Caki2 (cell line): Measurements from ENCODE around the gene PDGFRB. TPM values are rescaled to one million over a fixed set of nuclear protein-coding genes. Genes with fewer than 3 reads are reported as not detected.

Source experiments
- DNase-seq: peaks from one replicate; pipeline ENCODE4 v3.0.0-alpha.2; 2015; ENCODE audit warnings: low read depth
- in situ Hi-C: cut with HindIII; loops from 2 replicates; pipeline ENCODE4 v1.10.0; 2016; ENCODE audit warnings: low sequenced_read_pairs, low pct_unique_long_range_greater_than_20kb, mixed read lengths
- total RNA-seq: library from RNA; depleted of rRNA; stranded (reverse); fragments of >200 nt; shearing (Covaris generic); gene quantifications from 2 replicates; pipeline ENCODE4 v1.2.3, GENCODE V29; 2014; ENCODE audit warnings: low replicate concordance

Gene PDGFRB
- total RNA-seq, 1 experiment from 2014 or later: 16.3 TPM

- no peak for DNase-seq
- in situ Hi-C loops: no loop called here
Observed at GRCh38 chr5:150082889-150083288, 72.8 kb downstream of the PDGFRB start.

DNA sequence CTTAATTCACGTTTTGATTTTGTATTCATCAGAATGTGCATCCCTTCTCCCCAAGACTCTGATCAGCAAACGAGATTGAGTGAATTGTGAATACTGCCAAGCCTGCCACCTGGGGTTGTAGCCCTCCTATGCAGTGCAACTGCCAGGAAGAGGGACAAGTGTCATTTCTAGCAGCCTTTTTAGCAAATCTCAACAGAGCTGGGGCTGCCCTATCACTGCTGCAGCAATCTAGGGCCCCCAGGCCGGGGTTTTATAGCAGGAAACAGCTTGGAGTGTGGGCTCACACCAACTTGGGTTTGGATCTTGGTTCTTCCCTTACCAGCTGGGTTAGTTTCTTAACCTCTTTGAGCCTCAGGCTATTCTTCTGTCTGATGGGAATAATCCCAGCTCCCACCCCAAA lies 73.3 kb downstream of the PDGFRB start:
- DNase-seq: no peak
- in situ Hi-C loops: no loop called here

DNA sequence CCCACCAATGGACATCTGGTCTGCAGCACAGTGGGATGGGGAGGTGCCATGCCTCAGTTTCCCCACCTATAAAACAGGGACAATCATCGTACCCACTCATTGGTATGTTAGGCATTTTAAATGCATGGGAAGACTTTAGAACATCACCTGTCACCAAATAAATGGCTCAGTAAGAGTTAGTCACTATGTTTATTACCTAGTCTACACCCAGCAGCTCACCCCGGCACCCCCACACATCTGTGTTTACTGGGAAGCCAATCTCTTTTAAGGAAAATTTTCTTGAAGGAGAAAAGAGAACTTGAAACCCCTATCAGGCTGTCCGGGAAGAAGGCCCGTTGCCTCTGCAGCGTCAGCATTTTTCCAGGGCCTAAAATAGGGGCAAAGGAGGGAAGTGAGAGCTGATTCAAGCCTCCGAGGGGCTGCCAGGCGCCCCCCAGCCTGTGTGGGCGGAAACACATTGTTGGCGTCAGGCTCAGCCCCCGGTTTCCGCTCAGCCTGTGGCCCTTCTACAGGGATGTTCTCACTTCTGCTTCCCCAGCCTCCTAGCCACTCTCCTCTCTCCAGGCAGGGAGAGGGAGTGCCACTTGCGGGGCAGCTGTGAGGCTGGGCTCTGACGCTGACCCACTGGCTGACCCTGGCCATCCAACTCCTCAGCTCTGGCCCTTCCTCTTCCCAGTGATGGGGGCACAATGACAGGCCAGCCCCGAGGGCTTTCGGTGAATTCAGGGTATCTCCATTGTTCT lies 73.9 kb downstream of the PDGFRB start:
- in situ Hi-C loops: no loop called here

DNA sequence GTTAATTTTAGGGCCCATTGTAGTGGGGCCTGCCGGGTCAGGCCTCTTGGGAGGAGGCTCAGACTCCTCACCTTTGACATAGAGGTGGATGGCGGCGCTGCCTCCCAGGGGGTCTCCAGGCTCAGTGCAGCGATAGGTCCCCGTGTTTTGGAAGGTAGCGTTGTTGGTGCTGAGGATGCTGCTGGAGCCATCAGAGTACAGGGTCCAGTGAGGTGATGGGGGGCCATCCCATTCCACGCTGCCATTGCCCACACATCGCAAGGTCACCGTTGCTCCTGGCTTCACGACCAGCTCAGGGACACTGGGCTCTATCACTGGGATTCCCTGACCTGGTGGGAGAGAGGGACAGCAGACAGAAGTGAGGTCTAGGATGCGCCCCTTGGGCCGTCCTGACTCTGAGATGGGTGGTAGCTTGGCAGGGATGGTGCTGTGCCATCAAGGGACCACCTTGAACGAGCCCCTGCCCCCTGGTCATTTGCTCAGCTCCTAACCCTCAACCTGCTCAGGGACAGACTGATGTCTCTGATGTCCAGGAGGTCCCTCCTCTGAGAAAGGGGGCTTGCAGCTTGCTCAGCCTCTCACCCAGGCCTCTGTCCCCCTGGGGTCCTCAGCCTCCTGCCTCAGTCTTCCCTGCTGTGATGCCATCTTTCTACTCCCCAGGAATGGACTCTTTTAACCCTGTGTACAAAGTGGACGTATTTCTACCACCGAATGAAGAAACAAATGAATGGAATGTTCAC lies 74.8 kb downstream of the PDGFRB start:
- DNase-seq: no peak
- in situ Hi-C loops: no loop called here

More for the DNA sequence above, 73.9 kb downstream of the PDGFRB start:
- DNase-seq: no peak

DNA sequence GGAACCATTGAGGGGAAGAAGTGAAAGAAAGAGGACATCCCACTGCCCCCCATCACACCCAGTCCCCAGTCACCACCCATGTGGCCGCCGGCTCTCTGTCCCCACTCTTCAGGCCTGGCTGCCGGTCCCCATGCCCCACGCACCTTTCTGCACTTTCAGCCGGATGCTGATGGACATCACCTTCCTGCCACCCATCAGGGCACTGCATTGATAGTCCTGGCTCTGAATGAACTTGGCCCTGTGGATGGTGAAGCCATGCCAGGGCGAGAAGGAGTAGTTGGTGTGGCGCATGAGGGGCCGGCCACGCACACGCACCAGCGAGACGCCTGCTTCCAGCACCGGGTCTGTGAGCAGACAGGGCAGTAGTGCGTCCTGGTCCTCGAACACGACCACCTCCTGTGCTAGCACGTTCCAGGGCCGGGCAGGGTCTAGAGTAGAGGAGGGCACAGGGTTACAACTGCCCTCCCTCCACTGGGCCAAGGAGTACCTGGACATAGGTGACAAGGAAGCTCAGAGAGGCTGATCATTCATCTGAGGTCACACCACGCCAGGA lies 75.7 kb downstream of the PDGFRB start:
- DNase-seq: no peak
- in situ Hi-C loops: no loop called here

DNA sequence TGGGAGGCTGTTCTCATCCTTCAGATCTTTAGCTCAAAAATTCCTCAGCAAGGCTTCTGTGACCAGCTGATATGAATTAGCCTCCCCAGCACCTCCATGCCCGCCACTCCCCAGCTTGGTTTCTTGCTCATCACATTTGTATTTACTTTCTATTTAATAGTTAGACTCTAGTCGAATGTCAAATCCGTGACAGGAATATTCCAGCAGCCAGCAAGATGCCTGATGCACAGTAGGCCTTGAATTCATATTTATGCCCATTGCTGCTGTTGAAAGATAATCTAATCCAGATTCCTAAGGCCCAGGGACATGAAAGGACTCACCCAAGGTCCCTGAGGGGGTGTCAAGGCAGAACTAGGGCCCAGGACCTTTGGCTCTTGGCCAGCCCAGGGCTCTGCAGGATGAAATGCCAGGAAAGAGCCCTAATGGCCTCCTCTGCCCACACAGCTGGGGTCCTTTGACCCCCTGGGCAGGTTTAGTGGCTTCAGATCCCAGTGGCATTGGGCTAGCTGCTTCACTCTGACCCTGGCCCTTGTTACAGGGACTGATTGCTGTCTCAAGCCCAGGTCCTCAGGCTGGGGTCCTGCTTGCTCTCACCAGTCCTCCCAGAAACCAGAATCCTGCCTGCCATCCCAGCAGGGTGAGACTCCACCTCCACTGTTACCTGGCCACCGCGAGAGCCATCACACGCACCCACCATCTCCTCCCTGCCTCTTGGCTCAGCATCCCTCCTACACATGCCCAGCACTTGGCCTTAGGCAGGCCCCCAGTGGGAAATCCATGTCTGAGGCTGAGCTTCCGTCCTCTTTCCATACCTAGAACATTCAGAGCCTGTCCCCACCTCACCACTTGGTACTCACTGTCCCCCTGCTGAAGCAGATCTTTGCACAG lies 76.6 kb downstream of the PDGFRB start:
- in situ Hi-C loops: no loop called here
- DNase-seq: no peak

DNA sequence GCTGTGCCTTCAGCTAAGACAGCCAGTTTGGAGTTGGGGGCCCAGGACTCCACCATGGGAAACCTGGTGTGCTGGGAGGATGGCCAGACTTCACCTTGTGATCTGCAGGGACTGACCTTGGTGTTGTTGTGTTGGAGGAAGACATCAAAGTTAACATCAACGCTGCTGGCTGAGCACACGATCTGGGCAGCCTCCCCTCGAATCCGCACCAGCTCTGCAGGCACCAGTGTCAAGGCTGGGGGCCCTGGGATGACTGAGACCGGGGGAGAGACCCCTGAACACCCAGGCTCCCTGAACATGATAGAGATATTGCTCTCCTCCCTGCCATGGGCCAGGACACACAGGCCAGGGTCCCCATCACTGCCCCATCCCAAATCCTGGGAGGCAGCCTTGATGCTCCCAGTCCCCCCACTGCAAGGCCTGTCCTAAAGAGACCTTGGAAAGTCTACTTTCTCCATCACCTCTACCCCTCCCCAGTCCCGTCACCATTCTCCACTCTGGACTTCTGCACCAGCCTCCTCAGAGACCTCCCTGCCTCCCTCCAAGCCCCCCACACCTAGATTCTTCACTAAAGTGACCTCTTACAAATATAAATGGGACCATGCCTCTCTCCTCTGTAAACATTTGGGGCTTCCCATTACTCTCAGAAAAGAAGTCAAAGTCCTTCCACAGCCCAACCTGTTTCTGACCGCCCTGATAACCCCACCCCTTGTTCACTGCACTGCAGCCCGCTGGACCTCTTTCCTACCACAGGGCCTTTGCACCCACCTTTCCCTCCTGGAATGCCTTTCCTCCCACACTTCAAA lies 77.4 kb downstream of the PDGFRB start:
- in situ Hi-C loops: no loop called here
- DNase-seq: no peak

GRCh38 chr5:150077060-150077459 lies 78.6 kb downstream of the PDGFRB start:
- in situ Hi-C loops: no loop called here

DNA sequence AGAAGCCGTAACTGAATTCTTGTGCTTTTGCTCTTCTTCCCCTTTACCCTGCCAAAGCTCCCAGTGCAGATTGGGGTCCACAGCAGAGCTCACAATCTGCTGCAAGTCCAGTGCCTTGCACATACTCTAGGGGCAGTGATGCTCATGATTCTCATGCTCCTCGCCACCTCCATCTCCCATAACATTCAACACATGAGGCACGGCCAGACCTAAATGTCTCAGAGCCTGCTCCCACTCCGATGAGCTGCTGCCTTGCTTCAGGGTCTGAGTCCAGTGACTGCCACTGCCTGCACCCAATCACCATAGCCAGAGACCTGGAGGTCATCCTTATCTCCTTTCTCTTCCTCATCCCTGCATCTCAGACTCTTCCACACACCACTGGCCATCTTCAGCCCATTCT lies 79.8 kb downstream of the PDGFRB start:
- in situ Hi-C loops: no loop called here
- DNase-seq: no peak

More at GRCh38 chr5:150077060-150077459, 78.6 kb downstream of the PDGFRB start:
- DNase-seq: no peak

DNA sequence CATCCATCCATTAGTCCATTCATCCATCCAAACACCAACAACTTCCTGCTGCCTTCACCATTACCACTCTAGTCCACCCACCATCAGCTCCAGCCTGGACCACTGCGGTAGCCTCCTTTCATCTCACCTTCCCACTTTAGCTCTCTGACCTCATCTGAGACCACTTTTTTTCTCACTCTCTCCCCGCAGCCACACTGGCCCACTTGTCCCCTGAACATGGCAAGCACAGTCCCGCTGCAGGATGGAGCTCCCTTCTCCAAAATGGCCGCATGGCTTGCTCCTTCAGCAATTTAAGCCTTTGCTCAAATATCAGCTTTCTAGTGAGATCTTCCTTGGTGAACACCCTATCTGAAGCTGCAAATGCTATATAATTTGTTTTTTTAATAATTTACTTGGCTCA lies 80.4 kb downstream of the PDGFRB start:
- no peak for DNase-seq
- in situ Hi-C loops: no loop called here

DNA sequence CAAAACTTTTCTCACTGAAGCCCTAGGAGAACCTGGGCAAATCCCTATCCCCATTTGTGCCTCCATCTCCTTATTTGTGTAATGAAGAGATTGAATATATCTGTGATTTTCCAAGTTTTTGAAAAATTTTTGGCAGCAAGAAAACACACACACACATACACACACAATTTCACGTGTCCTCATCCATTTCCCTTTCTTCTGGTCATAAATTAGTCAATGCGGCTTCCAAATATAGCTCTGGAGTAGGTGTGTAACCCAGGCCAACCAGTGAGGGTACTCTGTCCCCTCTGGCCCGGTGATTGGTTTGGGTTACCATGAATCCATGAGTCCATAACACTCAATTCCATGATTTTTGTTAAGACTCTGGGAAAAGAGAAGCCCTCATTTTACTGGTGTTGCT lies 82.0 kb downstream of the PDGFRB start:
- DNase-seq: no peak
- in situ Hi-C loops: no loop called here

DNA sequence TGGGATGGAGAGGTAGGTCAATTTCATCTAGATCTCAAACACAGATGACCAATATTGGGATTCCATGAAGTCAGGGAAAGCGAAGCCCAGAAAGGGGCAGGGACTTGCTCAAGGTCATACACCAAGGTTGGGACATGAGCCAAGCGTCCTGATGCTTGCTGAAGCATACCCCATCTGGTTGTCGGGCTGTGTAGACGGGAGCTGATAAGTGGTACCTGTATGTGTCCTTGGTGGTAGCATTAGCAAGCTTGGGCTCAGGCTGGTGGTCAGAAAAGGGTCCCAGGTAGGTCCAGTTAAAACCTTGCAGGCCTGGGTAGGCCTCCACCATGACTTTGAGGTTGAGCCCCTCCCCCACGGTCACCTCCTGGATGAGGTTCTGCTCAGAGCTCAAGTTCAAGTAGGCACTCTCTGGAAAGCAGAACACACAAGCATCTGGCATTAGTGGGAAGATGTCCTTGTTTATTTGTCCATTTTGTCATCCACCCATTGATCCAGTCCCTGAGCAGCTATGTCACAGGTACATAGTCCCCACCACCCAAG lies 82.5 kb downstream of the PDGFRB start:
- DNase-seq: no peak
- in situ Hi-C loops: no loop called here

- DNase-seq: no peak
- in situ Hi-C loops: no loop called here
Observed at GRCh38 chr5:150070821-150071220, 84.8 kb downstream of the PDGFRB start.

- no peak for DNase-seq
- in situ Hi-C loops: no loop called here
Observed at GRCh38 chr5:150069672-150070627, 85.7 kb downstream of the PDGFRB start.

GRCh38 chr5:150068961-150069645 lies 86.5 kb downstream of the PDGFRB start:
- in situ Hi-C loops: no loop called here
- no peak for DNase-seq

- no peak for DNase-seq
Observed at GRCh38 chr5:150068472-150068871, 87.2 kb downstream of the PDGFRB start.

More at GRCh38 chr5:150068472-150068871, 87.2 kb downstream of the PDGFRB start:
- in situ Hi-C loops: no loop called here
